ENCODE data around the gene ASCL1. TPM values are rescaled to one million over a fixed set of nuclear protein-coding genes. Genes with fewer than 3 reads are reported as not detected.

The ASCL1 gene
- total and polyA plus RNA-seq, 10 of the 15 experiments (the other 5 are each of a cell fraction or from before 2014, with no cell fraction given) = 10.6 to 61.1 (median 20.5) TPM

GRCh38 chr12:102951841-102952240 lies 5.6 kb upstream of the ASCL1 start (continued):
- no peak for TF ChIP-seq RCOR1 (conservative IDR thresholded peaks at IDR 0.05; ENCODE audit: low read depth, low read length)
- TF ChIP-seq SKIL (IDR thresholded peaks at IDR 0.05; ENCODE audit: low read depth, poor library complexity, severe bottlenecking) = no peak
- no peak for TF ChIP-seq CBX3 (IDR thresholded peaks at IDR 0.05; ENCODE audit: borderline replicate concordance, low read depth)
- no peak for TF ChIP-seq MAX (IDR thresholded peaks at IDR 0.05; ENCODE audit: low read depth, low read length)
- TF ChIP-seq RELA (IDR thresholded peaks at IDR 0.05; ENCODE audit: borderline replicate concordance, partially characterized antibody) = no peak
- TF ChIP-seq NR2F1 (conservative IDR thresholded peaks at IDR 0.05) = no peak
- TF ChIP-seq NBN (IDR thresholded peaks at IDR 0.05) = no peak

GRCh38 chr12:102953221-102953620 lies 4.3 kb upstream of the ASCL1 start:
- ChIA-PET POLR2A (interaction anchor here (1.0 kb wide), 1 partner anchor 543 kb away, joined by 3 read pairs; the partner anchor contains the start of gene C12orf42), CTCF (interaction anchor here (0.9 to 4.1 kb wide), 4 partner anchors 70 to 595 kb away, joined by 4 to 20 read pairs (median 7); no protein-coding TSS in a partner anchor), RAD21 (ENCODE audit: unreplicated experiment) (interaction anchor here (0.9 to 7.0 kb wide), 9 partner anchors 9 to 595 kb away, joined by 3 to 121 read pairs (median 4); no protein-coding TSS in a partner anchor), SMC1A (ENCODE audit: uncharacterized antibody, unreplicated experiment) (interaction anchor here (0.8 to 6.7 kb wide), 18 partner anchors 17 to 595 kb away, joined by 3 to 72 read pairs (median 3); partner anchors contain the start of gene C12orf42)
- no peak for DNase-seq (ENCODE audit: low read depth, low spot score)
- peak; percentile 34 for ATAC-seq
- Histone ChIP-seq H3K79me2 (ENCODE audit: control insufficient read depth, insufficient read depth, low read length) (no peaks in the 10 kb centered on the region), H4K20me1 (ENCODE audit: control insufficient read depth, insufficient read depth) (no peaks in the 10 kb centered on the region), H3K4me2 (ENCODE audit: control insufficient read depth, insufficient read depth) (no peak overlapping the region), H3K9ac (ENCODE audit: control insufficient read depth, insufficient read depth, low read length) (no peak overlapping the region), H2AFZ (ENCODE audit: control insufficient read depth, low read depth, low read length) (no peak overlapping the region), H3K27ac (ENCODE audit: control insufficient read depth, insufficient read depth) (no peak overlapping the region), H3K27me3 (replicated peaks in 1 of 2; ENCODE audit: control insufficient read depth in 2 of 2, insufficient read depth in 2 of 2, low read length in 1 of 2) (peaks cover 0 to 3% of the 10 kb centered on the region in 2 experiments; a peak in 1 of 4 replicates), H3K36me3 (ENCODE audit: control insufficient read depth in 2 of 2, insufficient read depth in 2 of 2, low read length in 1 of 2) (no peaks in the 10 kb centered on the region), H3K9me3 (replicated peaks; ENCODE audit: control insufficient read depth, insufficient read depth, low read length) (no peaks in the 10 kb centered on the region), H3K4me3 (no peak overlapping the region), H3K4me1 (ENCODE audit: control insufficient read depth, insufficient read depth, low read length) (peaks cover 11% of the 10 kb centered on the region)
- no peak for FAIRE-seq
- no TSS peak for BruUV-seq (replicated peaks)
- intact Hi-C loops (cut with micrococcal nuclease; ENCODE audit: unreplicated experiment) = no loop called here
- in situ Hi-C loops (cut with MboI) = no loop called here
- TF ChIP-seq ATF7 (IDR thresholded peaks at IDR 0.05; ENCODE audit: low read depth) = no peak
- TF ChIP-seq POLR2A (IDR thresholded peaks at IDR 0.05; ENCODE audit: low read depth, low read length) = no peak
- TF ChIP-seq NFXL1 (IDR thresholded peaks at IDR 0.05; ENCODE audit: borderline replicate concordance) = no peak
- TF ChIP-seq ZBTB40 (IDR thresholded peaks at IDR 0.05; ENCODE audit: borderline replicate concordance) = peak; percentile 46; the same call in 1 of the 2 replicates
- peak; percentile 14; the same call in 1 of the 2 replicates for TF ChIP-seq RELB (IDR thresholded peaks at IDR 0.05; ENCODE audit: low read depth)
- no peak for TF ChIP-seq GATAD2B (conservative IDR thresholded peaks at IDR 0.05; ENCODE audit: low read depth)
- TF ChIP-seq MTA2 (IDR thresholded peaks at IDR 0.05; ENCODE audit: low read depth) = peak; percentile 40; the same call in 1 of the 2 replicates
- no peak for TF ChIP-seq SIX5 (IDR thresholded peaks at IDR 0.05; ENCODE audit: low read depth, low read length, severe bottlenecking)
- no peak for TF ChIP-seq TARDBP (IDR thresholded peaks at IDR 0.05; ENCODE audit: borderline replicate concordance)
